UCSD-AML1 (cell line): Measurements from ENCODE around the gene MTM1.

Experiments
- DNase-seq: peaks from one replicate; lab custom pipeline; 2025; ENCODE audit not compliant: unreplicated experiment; lab: John Stamatoyannopoulos, UW

Gene MTM1

DNA sequence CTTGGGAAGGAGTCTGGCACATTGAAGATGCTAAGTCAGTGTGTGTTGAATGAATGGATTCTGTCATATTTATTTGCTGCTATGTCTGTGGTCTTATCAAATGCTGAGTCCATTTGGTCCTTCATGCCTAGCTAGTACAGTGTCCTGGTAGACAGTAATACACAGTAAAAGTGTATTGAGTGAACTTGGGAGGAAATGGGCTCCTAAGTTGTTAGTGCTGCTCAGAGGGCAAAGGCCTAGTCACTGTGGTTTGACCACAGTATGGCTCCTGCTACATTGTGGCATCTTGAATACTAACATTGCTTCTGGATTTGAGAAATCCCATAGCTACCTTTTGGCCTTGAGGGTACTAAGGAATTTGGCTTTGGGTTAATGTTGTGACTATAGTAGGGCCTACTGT is 33.9 kb downstream of the MTM1 start:
- no peak for DNase-seq

DNA sequence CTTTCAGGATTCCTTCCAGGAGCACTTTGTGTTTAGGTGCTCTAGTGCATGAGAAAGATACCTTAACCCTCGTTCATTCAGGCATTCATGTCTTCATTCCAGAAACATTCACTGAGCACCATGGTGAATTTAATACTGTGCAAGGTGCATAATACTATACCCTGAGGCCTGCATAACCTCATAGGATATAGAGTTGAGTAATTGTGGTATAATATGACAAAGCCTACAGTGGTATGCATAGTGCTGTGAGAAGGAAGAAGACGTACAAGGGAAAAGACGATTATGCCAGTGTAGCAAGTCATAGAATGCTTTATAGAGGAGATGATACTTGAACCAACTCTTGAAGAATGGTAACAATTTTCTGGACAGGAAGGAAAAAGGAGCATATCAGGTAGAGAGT is 34.3 kb downstream of the MTM1 start:
- no peak for DNase-seq

DNA sequence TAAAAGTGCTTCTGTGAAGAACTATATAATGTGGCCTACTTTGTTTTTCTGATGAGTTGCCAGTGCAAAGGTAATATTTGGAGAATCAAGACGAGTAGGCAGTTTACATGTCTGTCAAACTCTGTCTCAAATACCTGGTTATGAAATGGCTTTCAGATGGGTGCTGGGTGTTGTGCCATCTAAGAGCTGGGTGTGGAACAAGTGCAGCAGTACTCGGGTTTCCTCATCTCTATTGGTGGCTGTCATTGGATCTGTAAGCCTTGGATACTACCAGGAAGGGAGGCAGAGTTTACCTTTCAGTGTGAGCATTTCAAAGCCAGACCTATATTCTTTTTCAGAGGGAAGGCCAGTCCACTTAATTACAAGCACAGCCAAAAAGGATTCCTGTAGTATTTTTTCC is 37.2 kb downstream of the MTM1 start:
- no peak for DNase-seq

DNA sequence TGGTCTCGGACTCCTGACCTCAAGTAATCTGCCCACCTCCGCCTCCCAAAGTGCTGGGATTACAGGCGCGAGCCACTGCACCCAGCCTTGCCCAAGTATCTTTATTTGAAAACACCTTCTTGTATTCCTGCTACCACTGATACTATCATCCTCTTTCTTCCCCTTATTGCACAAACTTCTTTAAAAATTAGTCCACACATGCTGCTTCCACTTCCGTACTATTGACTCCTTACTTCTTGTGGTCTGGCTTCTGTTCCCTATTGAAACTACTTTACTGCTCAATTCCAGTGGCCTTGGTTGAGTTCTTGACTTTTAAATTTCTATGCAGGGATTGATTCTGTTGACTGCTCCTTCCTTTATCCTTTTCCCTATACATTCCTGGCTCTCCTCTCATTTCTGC is 38.8 kb downstream of the MTM1 start:
- no peak for DNase-seq

DNA sequence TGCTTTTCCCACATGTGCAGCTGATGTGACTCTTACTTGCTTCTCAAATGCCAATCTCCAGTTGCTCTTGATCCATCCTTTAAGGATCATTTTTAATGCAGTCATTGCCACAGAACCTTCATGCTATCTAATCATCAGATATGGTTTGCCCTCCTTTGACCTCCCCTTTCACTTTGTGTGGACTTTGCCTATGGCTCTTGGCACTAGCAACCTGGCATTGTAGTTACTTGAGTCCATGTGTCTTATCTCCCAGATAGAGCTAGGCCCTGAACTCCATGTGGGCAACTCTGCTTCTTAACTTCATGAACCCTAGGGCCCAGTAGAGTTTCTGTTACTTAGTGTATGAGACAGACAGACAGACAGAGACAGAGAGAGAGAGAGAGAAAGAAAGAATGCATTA is 41.6 kb downstream of the MTM1 start:
- no peak for DNase-seq

DNA sequence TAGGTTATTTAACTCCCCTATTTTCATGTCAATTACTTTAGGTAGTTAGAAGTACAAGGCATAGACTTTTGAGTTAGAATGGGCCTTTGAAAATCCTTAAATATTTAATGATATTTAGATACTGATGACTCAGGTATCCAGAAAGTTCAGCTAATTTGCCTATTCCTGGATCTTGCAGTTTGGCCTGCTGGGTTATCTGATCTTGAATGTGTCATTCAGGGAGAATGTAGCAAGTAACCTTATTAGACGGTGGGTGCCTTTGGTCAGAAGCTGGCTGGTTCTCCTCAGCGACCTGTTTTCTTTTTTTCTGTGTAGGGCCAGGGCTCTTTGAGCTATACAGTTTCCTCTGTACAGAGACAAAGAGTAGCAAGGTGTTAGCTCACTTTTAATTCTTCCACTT is 42.0 kb downstream of the MTM1 start:
- no peak for DNase-seq

DNA sequence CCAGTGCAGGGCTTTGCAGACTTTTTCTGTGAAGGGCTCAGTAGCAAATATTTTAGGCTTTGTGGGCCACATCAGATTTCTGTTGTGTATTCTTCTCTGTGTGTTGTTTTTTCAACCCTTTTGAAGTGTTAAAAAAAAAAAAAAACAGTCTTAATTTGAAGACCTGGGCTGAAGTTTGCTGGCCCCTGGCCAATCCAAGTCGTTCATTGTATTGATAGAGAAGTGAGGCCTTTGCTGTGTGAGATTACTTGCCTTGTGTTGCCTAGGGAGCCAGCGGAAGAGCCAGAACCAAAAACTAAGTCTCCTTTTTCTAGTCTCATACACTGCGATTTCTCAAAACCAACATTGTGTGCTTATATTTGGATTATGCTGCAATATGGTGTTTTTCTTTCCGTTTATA is 46.9 kb downstream of the MTM1 start:
- DNase-seq = no peak

DNA sequence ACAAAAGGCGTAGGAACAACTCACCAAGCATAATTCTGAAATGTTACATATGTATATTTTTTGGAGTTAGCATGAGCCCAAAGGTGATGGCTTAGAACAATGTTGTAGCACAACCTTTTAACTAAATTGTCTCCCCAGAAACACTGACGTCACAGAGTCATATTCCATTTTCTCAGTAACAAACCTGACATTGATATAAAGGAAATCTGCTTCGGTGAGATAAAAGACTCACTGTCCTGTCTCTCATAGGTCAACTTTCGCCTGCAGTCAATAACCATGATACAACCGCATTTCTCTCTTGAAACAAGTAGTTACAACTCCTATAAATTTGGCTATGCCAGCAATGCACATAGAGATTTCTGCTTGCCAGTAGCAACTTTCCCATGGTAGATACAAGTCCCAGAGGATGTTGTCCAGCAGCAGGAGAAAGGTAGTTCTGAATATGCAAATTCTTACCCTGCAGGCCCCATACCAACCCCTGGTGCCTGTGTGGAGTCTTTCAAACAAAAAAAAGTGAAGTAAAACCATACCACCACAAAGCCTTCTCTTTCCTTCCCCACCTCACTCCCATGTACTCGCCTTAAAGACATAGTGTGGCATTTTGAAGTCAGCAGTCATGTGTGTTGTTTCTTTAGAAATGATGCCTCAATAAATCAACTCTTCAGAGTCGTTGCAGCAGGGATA is 47.9 kb downstream of the MTM1 start:
- DNase-seq = no peak

DNA sequence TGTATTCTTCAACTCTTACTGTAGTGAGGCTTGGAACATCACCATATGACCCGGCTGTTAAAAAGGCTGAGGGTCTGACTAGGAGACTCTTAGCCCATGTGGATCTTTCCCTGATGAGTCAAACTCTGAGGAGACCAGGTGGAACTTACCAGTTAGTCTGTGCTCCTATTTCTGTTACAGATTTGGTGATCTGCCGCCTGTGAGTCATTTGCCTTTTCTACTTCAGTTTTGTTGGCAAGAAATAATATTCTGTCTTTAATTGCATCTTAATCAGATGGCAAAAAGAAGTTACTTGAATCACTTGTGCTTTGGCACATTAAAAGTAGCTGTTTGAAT is 48.4 kb downstream of the MTM1 start:
- DNase-seq = no peak

DNA sequence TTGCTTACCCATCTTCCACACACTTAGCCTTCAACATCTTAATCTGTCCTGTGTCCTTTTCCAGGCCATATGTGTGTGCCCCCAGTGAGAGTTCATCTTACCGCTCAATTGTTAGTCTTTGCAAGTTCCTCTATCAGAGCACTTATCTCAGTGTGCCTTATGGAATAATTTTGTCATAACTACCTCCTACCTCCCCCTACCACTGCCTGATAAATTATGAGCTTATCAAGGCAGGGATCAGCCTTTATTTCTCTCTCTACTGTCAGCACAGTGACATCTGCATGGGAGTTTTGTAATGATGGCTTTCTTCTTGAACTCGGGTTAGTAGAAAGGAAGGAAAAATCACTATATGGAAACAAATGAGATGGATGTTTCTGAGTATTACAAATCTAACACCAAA is 53.2 kb downstream of the MTM1 start:
- DNase-seq = no peak

DNA sequence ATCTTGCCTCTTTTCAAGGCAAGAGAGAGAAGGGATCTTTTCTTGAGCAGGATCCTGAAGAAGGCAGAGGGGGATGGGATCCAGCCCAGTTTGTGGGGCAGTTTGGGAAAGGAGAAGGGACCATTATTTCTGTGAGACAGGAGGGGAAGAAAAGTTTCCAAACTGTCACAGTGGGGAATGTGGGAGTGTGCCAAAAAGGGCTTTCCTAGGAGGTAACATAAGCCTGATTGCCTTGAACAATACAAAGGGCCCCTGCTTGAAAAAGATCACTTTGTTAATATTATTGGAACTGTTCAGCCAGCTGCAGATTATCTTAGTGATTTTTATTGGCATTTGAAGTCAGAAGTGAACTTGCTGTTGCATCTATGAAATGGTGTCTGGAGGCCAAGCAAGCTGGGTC is 55.2 kb downstream of the MTM1 start:
- DNase-seq = no peak

DNA sequence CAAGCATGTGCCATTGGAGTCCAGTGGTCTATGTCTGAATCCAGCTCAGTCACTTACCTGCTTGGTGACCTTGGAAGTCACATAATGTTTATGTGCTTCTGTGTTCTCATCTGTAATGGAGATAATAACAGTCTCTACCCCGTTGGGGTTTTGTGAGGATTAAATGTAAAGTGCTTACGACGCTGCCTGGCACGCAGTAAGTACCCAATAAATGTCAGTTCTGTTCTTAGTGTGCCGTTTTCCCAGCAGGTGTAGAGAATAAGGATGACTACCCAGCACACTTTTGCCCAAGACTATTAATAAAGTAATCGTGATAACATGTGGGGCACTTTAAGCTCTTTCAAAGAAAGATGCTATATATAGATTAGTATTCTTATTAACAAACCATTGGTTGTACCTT is 56.7 kb downstream of the MTM1 start:
- no peak for DNase-seq

DNA sequence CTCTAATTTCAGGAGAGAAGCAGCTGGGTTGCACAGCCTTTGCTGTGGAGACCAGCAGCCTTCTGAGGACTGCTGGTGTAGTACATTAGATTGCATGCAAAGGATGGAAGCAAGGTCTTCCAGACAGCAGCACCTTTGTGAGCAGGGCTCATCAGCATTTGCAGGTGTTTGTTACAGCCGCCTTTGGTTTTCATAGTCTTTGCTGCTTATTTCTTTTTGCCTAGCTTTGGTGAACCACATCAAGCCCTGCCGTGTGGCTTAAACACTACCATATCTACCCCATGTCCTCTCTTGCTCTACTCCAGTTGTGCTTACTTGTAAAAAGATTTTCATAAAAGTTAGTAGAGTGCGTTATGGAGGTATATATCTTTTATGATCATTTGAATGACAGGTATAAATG is 57.5 kb downstream of the MTM1 start:
- no peak for DNase-seq

DNA sequence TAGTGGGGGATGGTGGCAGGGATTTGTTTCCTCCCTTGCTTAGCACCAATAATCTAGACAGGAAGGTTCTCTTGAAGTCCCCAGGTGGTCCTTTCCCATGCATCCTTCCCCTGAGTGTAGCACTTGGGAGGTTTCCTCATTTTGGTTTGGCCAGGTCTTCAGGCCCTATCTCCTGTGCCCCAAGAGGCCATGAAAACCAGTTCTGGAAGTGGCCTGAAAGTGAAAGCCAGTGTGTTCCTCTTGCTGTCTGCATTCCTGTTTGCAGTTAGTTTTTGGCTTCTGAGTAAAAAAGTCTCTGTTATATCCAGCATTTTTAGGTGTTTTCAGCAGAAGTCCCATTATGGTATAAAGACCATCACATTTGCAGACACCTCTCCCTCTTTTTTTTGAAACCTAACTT is 59.5 kb downstream of the MTM1 start:
- DNase-seq = no peak

DNA sequence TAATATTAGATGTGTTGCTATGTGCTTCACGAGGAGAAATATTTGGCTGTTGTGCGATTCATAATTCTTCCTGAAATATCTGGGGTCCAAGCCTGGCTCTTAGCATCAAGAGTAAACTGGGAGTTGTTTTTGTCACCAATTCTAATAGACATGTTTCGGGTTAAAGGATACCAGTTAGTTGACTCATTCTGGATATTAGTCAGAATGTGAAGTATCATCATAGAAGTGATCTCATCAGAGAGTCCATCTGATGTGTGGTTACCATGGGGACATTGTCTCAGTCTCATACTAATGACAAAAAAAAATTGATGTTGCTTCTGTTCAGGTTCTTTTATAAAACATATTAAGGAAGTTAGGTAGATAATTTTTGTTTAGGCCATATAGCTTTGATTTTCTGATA is 67.5 kb downstream of the MTM1 start:
- no peak for DNase-seq

DNA sequence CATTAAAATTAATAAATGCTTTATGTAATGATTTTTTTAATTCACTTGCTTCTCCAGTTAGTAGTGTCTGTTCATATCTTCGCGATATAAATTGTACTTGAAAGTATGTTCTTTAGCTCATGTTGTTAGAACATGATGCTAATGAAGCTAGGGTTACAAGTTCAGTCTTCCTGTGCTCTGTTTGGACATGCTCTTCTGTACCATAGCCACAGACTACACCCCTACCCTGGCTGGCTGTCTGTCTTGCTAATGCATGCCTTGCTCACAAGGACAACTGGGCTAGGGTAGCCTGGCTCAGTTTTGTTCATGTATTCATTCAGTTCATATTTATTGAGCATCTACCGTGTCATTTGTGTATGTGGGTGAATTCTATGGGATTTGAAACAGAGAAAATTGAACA is 74.0 kb downstream of the MTM1 start:
- DNase-seq = no peak

DNA sequence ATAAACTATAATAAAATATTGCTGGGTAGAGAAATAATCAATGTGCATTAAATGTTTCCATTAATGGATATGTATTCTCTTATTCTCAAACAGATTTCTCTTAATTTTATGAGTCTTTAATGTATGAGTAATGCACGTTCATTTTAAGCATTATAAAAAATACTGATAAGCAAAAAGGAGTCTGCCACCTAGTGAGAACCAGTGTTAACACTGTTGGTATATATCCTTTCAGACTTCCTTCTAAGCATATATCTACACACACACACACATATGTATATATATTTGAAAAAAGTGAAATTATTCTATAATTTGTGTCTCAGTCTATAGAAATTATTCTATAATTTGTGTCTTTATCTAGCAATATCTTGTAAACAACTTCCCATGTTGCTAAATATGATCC is 74.8 kb downstream of the MTM1 start:
- DNase-seq = no peak

DNA sequence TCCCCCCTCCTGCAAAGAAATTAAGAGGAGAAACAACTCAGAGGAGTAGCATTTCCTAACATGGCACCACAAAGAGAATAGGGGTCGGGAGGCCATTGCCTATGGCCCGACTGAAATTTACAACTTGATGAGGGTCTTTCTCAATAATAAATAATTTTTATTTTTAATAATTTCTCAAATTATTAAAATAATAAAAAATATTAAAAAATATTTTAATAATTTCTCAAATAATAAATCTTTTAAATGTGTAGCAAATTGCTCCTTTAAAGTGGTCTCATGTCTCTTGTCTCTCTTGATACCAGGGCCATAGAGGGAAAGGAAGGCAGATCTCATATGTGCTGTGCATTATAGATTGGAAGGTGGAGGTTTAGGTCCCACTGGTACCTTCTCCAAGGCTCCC is 75.5 kb downstream of the MTM1 start:
- no peak for DNase-seq

DNA sequence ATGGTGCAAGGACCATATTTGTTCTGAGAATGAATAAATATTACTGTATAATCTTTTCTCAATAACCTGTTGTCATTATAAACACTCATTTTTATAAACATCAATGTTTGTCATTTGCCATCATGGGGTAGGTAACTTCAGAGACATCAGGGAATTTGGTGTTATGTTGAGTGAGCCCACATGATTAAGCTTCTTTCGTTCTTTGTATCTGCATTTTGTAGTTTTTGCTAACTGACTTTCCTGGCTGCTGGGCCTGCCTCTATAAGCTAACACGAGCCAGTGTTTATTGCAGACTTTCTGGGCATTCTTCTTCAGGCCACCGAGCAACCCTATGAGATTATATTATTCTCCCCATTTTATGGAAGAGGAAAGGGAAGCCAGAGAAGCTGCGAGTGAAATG is 76.0 kb downstream of the MTM1 start:
- no peak for DNase-seq

DNA sequence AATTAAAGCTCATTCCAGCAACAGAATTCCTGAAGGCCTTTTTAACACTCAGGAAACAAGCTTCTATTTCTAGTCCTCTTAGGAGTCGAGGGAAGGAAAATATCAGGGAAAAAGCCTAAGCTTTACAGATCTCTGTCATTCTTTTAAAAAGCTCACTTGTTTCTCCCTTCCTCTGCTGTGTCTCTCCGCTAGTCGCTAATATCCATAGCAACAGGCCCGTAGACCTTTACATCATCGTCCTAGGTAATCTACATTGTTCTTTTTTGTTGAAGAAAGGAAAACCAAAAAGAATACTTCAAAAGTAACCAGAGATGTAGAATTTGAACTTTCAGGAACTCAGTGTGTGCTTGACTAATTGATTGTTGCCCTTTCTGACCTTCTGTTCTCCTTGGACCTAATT is 78.9 kb downstream of the MTM1 start:
- DNase-seq = no peak

DNA sequence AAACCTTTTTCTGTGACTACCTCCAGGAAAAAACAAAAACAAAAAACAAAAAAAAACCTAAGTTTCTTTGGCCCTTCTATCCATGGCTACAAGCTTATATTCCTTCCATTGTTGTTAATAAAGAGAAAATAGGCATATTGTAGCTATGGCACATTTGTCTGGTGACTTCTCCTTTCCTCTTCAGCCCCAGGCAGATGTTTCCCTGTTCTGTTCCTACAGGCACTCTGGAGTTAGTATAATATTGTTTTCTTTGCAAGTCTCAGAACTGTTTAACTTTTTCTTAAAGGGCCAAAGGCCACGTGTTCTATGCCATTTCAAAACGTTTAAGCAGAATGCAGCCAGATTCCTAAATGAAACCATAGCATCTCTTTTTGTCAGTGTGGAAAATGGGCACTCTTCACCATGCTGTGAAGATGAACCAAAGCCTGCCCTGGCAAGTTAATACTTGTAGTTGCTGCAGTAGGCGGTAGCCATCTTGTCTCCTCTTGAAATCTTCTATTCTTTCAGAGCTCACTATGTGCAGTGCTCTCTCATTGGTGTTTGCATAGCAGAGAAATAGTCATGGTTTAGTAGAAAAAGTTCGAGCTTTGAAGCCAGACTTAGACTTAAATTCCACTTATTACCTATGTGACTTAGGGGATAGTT is 80.0 kb downstream of the MTM1 start:
- no peak for DNase-seq

DNA sequence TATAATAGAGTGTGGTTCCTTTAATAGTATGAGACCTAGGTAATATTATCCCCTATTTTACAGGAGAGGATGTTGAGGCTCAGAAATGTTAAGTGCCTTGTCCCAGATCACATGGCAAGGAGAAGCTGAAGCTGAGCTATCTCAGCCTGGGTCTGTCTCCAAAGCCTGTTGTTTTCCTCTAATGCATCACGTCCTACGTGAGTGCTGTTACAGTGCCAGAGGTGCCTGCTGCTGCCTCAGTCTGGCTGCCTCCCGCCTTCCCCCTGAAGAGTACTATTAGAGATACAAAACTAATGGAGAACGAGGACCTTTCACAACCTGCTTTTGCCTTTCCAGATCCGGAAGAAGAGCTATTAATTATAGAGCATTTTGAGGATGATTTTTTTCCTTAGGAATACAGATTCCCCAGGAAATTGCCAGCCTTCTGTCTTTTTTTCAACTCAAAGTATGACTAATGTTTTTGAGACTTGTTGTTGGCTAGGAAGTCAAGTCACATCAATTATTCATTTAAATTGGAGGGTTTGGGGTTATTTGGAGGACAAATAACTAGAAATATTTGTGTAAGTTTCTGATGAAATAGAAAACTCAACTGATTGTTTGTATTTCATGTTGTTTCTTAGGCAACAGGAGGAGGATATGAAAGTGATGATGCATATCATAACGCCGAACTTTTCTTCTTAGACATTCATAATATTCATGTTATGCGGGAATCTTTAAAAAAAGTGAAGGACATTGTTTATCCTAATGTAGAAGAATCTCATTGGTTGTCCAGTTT is 80.9 kb downstream of the MTM1 start:
- no peak for DNase-seq

DNA sequence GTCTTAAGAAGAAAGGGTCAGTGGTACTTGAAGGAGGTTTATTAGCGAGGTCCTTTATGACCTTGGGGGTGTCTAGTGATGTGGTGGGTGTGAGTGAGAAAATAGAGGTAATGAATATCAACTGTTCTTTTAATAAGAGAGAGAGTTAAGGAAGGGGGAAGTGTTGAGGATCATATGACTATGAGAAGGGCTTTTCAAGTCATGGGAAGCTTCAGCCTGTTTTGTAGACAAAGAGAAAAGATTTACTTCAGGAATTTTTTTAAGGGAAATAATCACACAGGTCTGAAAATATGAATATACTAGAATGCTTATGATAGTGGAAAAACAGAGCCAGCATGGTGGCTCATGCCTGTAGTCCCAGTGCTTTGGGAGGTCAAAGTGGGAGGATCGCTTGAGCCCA is 83.5 kb downstream of the MTM1 start:
- no peak for DNase-seq
